ENCODE measurements around the gene ELL. TPM values are rescaled to one million over a fixed set of nuclear protein-coding genes. Genes with fewer than 3 reads are reported as not detected.

The ELL gene
- polyA plus RNA-seq, 1 experiment: 2.7 TPM

- ChIA-PET CTCF (interaction anchor here (0.6 to 1.7 kb wide), 10 partner anchors 9 to 209 kb away, joined by 3 to 7 read pairs (median 4); no protein-coding TSS in a partner anchor), POLR2A (interaction anchor here (0.8 to 1.2 kb wide), 3 partner anchors 15 to 21 kb away, joined by 3 to 7 read pairs (median 3); partner anchors contain the start of gene GDF15)
- Histone ChIP-seq H3K27ac (ENCODE audit: low read depth, low read length) (no peak overlapping the region), H3K9me3 (ENCODE audit: control insufficient read depth, insufficient read depth, low read length) (no peaks in the 10 kb centered on the region), H3K27me3 (ENCODE audit: control insufficient read depth, insufficient read depth, low read length) (no peaks in the 10 kb centered on the region), H3K4me3 (ENCODE audit: low read depth, low read length) (no peak overlapping the region)
- DNase-seq (ENCODE audit: low read depth, low spot score): no peak
- peak; percentile 62 for TF ChIP-seq CTCF (IDR thresholded peaks at IDR 0.05; ENCODE audit: low read depth, low read length)
These were observed 120.2 kb downstream of the ELL start for GRCh38 chr19:18401580-18402112.

- H3K27ac ChIP-seq (ENCODE audit: low read depth, low read length): peak overlapping the region; percentile 31
- ChIA-PET CTCF (no interaction called here), POLR2A (interaction anchor here (1.2 kb wide), 1 partner anchor 16 kb away, joined by 3 read pairs; no protein-coding TSS in a partner anchor)
- no peaks in the 10 kb centered on the region for H3K27me3 ChIP-seq (ENCODE audit: control insufficient read depth, insufficient read depth, low read length)
- DNase-seq (ENCODE audit: low read depth, low spot score): no peak
- no peak overlapping the region for H3K4me3 ChIP-seq (ENCODE audit: low read depth, low read length)
- no peak for TF ChIP-seq CTCF (IDR thresholded peaks at IDR 0.05; ENCODE audit: low read depth, low read length)
- H3K9me3 ChIP-seq (ENCODE audit: control insufficient read depth, insufficient read depth, low read length): no peaks in the 10 kb centered on the region
These were observed 122.9 kb downstream of the ELL start for GRCh38 chr19:18399008-18399407.

GRCh38 chr19:18397242-18398202 lies 124.3 kb downstream of the ELL start, which contains the start of gene LRRC25:
LRRC25 (minus strand) TSS chr19:18397622; CDS start chr19:18396963, 659 bp downstream.
- no peak for TF ChIP-seq CTCF (IDR thresholded peaks at IDR 0.05; ENCODE audit: low read depth, low read length)
- no peak within 1 kb of the TSS for H3K4me3 ChIP-seq (ENCODE audit: low read depth, low read length)
- H3K9me3 ChIP-seq (ENCODE audit: control insufficient read depth, insufficient read depth, low read length): no peaks in the 10 kb centered on the region
- ChIA-PET POLR2A (no interaction called here), CTCF (interaction anchor here (1.1 to 2.4 kb wide), 3 partner anchors 9 to 13 kb away, joined by 3 to 18 read pairs (median 9); no protein-coding TSS in a partner anchor)
- no peak within 1 kb of the TSS for H3K27ac ChIP-seq (ENCODE audit: low read depth, low read length)
- no peaks in the 10 kb centered on the region for H3K27me3 ChIP-seq (ENCODE audit: control insufficient read depth, insufficient read depth, low read length)
- no peak for DNase-seq (ENCODE audit: low read depth, low spot score)

DNA sequence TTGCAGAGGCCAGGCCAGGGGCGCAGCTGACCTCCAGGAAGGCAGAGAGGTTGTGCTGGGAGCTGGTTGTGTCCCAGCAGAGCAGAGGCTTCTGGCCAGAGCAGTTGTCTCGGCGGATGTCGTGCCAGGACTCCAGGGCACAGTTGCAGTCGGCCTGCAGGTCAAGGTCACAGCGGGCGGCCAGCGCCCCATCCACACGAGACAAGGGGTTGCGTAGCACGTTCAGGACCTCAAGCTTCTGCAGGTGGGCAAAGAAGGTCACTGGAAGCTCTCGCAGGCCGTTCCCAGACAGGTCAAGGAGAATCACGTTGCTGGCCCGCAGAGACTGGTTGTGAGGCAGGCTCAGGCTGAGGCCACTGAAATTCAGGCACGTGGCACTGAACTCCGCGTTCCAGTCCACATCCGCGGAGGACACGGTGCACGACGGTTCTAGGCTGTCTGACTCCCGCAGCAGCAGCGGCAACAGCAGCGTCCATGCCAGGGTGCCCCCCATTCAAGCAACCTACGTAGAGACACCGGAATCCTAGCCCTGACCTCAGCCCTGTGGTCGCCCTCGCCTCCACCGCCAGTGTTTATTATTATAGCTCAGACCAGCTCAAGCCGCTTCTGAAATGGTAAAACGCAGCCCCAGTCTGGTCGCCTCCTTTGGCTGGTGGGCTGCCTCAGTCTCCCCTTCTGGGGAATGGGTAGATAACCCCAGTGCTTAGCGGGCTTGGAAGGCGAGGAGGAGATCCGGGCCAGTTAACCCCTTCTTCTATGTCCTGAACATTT lies 125.2 kb downstream of the ELL start:
- CTCF ChIA-PET: interaction anchor here (2.1 to 2.4 kb wide), 2 partner anchors 8 to 14 kb away, joined by 9 to 18 read pairs; no protein-coding TSS in a partner anchor
- Histone ChIP-seq H3K27ac (ENCODE audit: low read depth, low read length) (no peak overlapping the region), H3K4me3 (ENCODE audit: low read depth, low read length) (no peak overlapping the region), H3K9me3 (ENCODE audit: control insufficient read depth, insufficient read depth, low read length) (no peaks in the 10 kb centered on the region), H3K27me3 (ENCODE audit: control insufficient read depth, insufficient read depth, low read length) (no peaks in the 10 kb centered on the region)
- POLR2A ChIA-PET: no interaction called here
- DNase-seq (ENCODE audit: low read depth, low spot score): no peak
- TF ChIP-seq CTCF (IDR thresholded peaks at IDR 0.05; ENCODE audit: low read depth, low read length): no peak
